Ammon's horn (tissue), 1 donor: ENCODE results near the gene IDH3A.

ENCODE experiments used
- DNase-seq: peaks from one replicate; pipeline ENCODE4 v3.0.0-alpha.2; 2016; ENCODE audit warnings: low spot score

Gene IDH3A

DNA sequence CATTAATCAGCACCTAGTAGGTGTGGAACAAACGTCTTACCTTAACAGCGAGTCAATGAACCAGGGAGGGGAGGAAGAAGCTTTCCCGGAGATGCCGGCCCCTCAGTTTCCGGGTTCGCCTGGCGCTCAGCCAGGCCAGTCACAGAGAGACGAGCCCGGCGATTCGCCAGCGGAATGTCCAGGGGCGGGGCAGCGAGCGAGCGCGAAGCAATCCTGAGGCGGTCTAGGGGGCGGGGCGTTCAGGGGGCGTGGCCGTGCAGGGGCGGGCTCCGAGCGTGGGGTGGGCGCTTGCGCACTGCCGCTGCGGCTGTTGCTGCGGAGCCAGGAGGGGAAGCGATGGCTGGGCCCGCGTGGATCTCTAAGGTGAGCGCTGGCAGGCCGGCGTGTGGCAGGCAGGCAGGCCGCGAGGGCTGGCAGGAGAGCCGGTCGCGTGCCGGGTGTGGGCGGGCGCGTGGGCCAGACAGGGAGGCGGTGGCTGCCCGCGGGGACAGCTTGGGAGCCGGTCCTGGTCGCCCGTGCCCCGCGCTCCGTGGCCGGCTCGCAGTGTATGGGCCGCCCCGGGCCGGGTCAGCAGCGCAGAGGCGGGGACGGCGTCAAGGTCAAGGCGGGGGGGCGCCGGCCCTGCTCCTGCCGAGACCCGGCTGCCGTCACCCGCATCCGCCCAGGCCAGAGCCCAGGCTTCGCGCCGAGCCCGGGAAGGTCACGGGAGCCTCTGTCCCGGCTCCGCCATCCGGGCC is at the start of gene IDH3A:
Gene IDH3A (plus strand): TSS at position 295 of the 737 bp plus-strand sequence. CDS start 42 bp downstream, at position 337.
- DNase-seq = peak; percentile 99

DNA sequence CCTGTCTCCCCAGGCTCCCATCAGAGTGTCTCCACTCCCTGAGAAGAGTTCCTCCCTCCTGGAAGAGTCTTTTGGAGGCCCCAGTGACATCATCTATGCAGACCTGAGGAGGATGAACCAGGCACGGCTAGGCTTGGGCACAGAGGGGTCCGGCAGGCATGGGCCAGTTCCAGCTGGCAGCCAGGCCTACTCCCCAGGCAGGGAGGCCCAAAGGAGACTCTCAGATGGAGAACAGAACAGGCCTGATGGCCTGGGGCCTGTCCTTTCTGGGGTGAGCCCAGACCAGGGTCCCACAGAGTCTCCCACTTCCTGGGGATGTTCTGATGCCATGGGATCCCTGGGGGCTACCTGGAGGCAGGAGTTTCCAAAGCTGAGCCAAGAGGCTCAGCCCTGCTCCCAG is 48.3 kb upstream of the IDH3A start:
- DNase-seq = no peak

DNA sequence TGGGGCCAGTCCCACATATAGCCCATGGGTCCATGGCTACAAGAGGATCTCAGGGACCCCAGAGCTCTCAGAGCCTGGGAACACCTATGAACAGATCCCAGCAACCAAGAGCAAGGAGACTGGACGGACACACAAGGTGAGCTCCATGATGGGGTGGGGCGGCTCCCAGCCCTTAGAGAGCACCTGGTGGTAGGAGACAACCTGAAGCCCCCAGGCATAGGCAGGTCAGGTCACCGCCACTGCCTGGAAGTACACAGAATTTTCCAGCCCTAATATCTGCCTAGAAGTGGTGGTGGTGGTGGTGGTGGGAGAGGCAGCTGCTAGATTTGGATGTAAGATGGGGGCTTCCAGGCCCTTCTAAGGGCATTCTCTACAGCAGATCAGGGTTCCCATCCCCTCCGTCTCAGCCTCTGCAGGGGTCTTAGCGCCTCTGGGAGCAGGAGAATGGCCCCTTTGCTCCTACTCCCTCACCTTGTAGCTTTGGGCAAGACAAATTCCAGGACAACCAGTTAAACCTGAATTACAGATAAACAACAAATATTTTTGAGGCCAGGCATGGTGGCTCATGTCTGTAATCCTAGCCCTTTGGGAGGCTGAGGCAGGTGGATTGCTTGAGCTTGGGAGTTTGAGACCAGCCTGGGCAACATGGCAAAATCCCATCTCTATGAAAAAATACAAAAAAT is 47.6 kb upstream of the IDH3A start:
- no peak for DNase-seq

DNA sequence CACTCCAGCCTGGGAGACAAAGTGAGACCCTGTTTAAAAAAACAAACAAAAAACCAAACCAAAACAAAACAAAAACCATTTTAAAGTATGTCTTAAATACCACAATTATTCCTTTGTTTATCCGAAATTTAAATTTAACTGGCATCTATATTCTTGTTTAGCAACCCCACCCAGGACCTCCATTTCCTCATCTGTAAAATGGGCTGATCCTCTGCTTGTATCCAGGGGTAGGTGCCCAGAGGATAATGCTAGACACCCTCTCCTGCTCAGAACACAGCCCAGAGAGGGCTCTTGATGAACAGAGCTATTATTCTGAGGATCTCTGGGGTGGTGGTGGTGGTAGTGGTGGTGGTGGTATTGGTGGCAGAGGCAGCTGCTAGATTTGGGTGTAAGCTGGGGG is 47.0 kb upstream of the IDH3A start:
- DNase-seq = no peak

DNA sequence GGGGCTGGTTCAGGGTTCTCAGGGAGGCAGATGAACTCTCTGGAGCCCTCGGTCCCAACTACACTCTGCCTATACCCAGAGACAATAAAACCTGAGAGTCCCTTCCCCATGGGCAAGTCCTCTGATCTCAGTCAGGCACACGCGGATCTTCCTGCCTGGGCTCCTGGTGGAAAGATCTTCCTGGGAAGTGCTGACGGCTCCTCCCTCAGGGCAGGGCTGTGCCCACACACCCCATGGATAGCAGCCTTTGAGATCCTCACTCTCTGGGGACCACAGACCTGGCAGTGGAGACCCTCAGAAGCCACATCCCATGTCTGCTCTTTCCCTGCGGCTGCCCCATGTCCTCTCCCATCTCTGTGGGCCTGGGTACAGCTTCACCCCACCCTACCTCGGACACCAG is 46.4 kb upstream of the IDH3A start:
- DNase-seq = no peak

DNA sequence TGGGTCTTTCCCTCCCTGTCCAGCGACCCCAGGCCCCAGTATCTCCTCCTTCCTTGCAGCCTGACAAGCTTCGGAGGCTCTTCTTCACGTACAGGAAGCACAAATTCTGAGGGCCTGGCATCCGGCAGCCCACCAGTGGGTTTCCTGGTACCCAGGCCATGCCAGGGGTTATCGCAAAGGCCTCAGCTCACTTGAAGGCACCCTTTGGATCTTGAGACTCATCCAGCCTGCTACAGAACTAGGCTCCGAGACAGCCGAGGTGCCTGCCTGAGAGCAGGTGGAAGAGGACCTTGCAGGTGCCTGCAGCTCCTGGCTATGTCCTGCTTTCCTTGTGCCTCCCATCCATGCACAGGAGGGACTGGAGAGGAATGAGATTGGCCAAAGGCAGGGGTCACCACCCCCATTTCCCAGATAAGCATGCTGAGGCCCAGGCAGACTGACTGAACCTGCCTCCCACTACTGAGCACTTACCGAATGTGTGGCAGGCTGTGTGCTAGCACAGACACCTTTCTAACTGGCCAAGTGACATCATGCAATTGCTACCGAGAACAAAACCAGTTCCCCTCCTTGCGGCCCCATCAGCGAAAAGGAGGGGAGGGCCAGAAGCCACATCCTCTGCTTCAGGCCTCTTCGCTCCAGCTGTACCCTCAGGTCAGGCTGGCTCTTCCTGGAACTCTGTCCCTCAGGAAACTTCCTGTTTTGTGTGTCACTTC is 45.6 kb upstream of the IDH3A start:
- DNase-seq = no peak

DNA sequence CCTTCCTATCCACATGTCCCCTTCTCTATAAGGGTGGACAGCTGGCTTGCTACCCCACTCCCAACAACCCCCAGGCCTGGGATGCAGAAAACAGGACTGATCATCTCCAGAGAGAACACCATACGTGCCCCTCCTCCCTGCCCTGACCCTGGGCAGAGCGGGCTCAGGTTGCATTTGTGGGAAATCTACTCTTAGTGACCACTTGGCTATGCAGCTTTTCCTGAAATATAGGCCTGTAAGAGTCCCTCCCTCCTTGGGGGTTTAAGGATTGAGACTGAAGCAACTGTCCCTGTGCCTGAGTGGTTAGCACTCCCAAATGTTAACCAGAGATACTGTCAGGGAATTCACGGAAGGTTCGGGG is 45.1 kb upstream of the IDH3A start:
- DNase-seq = no peak

DNA sequence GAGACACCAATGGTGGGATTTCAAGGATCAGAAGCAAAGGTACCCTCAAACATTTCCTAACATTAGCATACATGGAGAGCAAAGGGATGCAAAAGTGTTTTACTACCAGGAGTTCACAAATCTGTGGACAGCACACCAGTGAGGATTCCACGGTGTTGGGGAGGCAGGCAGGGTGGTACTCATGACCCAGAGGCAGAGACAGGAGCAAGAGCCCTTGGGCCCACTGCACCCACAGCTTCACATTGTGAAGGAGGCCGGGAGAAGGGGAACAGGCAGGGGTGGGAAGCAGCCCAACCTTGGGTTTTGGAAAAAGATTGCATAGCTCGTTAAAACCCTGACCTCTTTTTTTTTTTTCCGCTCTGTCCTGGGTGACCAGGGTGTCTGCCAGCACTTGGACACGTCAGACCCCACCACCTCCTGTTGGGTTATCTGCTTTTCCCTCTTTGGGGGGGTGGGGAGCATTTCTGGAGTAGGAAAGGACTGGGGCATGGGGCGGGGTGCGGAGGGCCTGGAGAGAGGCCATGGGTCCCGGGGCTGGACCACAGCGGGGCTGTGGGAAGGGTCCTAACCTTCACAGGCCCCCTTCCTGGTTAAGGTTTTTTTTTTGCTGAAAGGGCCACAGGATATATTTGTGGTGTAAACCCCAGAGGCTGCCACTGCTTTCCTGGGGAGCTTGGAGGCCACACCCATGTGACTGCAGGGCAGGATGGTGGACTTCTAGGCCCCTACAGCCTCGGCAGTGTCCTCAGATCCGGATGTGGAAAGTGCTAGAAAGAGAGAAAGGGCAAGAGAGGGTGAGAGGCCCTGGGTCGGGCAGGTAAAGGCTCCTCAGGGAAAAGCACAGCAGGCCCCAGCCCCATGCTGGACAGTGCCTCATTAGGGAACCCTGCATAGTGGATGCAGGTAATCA is 44.3 kb upstream of the IDH3A start:
- no peak for DNase-seq

DNA sequence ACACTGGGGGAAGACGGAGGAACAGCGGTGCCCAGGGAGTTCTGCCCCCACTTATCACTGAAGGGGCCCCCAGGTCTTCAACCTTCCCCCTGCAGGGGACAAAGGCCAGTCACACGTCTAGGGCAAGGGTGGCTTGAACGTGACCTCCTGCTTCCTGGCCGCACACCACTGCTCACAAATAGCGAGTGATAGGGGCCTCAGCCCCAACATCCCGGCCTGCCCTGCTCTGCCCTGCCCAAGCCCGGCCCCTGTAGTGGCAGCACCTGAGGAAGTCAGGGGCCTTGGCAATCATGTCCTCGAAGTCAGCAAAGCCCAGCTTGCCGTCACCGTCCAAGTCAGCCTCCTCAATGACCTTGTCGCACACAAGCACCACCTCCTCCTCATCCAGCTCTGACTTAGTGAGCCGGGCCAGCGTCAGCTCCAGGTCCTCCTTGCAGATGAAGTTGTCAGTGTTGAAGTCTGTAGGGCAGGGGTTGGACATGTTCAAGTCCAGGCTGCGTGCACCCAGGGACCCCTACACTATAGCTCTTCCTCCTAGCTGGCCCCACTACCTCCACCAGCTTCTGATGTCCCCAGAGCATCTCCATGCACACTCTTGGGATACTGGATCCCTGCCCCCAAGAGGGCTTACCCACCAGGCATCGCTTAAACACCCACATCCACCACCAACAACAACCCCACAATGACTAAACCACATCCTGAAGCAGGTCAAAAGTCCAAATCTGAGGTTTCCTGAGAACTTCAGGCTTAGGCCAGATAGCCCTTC is 43.5 kb upstream of the IDH3A start:
- no peak for DNase-seq

DNA sequence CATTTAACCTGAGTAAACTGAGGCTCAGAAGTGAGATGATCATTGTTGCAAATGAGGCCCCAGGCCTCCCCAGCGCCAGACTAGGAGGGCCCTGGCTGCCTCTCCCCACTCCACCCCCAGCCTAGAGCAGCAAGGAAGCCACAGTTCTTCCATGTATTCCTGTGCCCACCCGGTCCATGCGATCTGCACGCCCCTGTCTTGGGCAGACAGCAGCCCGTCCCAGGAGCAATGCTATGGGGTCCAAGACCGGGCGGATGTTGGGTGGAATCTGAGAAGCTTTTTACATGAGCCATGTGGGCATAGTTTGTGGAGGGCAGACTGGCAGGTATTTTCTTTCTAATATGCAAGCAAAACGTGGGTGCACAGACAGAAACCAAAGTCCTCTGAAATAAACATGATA is 41.7 kb upstream of the IDH3A start:
- DNase-seq = no peak

DNA sequence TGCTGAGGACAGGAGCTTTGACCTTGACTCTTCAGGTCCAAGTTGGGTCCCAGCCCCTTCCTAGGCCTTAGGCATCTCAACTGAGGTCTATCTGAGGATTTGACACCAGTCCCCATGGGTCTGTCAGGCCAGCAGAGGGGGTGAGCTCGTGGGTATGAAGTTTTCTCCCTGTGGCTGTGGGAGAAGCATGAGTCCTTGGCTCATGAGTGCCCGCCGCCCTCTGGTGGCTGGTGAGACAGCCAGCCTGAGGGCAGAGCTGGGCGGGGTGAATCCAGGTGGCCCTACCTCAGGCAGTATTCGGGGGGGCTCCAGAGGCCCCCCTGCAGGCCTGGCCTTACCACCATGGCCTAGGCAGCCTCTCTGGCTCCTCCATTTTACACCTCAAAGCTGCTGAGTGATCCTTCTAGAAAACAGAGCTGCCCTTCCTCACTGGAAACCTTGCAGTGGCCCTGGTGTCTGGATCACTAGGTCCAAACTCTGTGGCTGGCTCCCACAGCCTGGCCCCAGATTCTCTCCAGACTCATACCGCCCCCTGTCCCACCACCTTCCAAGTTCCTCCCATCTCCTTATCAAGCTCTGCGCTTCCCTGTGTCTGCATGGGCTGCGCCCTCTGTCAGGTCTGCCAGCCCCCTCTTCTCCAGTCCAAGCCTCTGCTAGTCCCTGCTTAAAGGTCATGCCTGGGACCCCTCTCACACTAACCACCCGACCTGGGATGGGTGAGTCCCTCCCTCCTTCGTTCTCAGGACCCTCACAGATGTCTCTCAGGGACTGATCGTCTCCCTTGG is 40.7 kb upstream of the IDH3A start:
- peak; percentile 90 for DNase-seq

DNA sequence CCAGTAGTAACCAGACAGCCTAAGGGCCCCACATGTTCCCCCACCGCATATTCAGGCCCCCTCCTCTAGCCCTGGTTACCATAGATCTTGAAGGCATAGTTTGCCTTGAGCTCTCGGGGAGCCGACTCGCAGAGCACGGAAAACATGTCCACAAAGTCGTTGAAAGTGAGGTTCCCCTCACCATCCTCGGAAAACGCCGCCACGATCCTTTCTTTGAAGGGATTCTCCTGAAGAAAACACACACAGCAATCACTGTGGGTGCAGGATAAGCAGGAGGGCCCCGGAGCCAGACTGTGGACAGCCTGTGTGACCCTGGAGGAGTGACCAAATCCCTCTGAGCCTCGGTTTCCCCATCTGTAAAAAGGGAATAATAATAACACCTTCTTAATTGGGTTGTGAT is 40.0 kb upstream of the IDH3A start:
- DNase-seq = no peak

DNA sequence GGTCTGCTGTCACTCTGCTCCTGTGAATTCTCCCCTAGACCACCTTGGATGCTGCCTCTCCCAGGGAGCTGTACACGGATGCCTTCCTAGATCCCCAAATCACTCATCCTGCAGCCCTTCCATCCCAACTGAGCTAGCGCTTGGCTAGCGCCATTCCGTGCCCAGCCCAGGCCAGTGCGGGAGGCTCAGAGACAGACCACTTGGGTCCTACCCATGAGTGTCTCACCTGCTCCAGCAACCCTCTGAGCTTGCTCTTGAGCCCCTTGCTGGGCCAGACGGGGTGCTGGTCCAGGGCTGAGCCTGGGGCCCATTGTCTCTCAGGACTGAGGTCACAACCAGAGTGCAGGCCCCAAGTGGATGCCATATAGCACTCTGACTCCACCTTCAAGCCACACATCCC is 39.1 kb upstream of the IDH3A start:
- DNase-seq = no peak

DNA sequence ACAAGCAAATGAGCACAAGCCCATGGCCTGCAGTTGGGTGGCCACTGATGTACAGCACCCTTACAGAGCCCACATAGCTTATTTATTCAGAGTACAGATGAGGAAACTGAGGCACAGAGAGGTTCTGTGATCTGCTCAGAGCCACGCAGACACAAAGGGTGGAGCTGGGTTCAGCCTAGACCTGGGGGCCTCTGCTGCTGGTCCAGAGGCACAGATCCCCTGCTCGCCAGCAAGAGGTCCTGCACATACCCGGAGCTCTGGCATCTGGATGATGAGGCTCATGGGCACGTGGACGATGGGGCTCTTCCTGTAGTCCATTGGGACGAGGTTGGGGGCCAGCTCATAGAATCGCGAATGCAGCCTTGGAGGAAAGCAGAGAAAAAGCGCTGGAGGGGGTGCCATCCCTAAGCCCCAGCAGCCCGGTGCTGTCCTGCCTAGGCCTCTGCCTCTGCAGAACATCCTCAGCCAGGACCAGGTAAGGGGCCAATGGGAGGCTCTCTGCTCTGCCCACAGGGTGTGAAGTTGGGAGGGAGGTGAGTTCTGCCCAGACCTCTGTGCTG is 38.2 kb upstream of the IDH3A start:
- no peak for DNase-seq

DNA sequence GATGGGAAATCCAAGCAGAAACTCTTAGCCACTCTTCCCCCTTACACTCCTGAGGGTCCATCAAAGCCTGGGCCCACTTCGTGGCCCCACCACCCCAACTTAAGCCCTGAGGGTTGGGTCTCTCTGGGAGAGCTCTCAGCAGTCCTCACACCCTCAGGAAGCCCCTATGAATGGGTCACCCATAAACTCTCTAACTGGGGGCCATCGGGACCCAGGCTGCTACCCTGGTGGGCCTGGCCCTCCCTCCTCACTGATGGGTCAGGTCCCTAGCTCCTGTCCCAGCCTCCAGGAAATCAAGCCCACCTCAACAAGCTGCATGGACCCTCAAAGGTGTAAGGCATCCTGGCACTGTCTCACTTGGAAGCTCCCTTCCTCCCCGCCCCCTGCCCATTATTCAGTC is 37.4 kb upstream of the IDH3A start:
- no peak for DNase-seq

DNA sequence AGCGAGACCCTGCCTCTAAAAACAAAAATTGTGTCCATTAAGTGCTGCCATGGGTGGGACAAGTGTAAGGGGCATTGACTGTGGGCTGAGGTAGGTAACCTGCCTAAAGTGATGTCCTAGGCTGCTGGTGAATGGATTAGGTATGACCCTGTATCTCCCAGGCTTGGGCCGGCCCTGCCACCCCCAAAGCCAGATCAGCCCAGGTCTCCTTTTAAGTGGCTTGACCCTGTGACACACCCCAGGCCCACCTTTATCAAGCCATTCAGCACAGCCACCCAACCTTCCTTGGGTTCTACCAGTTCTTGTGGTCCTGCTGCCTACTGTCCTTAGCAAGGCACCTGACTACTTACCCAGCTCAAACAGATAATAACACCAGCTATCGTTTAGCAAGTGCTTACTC is 36.6 kb upstream of the IDH3A start:
- DNase-seq = no peak

DNA sequence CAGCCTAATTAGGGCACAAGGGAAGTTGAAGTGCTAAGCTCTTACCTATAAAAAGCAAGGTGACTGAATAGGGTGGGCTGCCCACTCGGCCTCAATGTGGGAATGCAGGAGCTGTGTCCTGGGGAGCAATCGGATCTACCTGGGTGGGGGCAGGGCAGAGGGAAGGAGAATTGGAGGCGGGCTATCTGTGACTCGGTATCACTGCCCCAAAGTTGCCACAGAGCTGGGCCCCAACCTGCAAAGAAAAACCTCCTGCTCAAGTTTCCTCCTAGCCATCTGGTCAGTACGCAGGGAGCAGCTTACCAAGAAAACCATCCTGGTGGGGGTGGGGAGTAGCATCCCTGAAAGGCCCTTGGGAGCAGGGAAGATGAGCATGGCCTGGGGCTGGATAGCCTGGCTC is 28.6 kb upstream of the IDH3A start:
- DNase-seq = no peak

DNA sequence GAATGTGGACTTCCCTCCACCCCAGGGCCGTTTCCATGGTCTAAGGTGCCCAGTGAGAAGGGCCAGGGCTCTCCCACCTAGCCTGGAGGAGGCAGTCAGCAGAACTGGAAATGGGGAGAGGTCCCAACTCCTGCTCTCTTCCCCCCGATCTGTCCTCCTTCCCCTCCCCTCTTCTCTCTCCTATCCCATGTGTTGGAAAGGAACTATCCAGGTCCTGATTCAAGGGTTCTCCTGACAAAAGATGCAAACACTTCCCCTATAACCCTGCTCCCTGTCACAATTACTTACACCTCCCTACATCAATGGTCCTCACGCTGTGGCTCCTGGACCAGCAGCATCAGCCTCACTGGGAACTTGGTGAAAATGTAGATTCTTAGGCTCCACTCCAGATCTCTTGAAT is 23.9 kb upstream of the IDH3A start:
- DNase-seq = no peak

DNA sequence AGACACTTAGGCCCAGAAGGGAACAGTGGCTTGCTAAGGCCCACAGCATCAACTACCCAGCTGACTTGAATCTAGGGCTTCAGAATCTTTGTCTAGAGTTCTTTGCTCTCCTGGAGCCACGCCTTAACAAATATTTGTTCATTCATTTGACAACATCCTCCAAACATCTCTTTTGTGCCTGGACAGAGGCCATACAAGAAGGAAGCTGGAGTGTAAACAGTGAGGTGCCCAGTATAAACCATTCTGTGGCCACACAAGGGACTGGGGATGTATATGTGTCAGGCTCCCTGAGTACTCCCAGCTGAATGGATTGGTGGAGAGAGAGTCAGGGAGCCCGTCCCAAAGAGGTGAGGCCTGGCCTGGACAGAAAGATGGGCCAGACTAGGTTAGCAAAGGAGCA is 21.3 kb upstream of the IDH3A start:
- DNase-seq = no peak

DNA sequence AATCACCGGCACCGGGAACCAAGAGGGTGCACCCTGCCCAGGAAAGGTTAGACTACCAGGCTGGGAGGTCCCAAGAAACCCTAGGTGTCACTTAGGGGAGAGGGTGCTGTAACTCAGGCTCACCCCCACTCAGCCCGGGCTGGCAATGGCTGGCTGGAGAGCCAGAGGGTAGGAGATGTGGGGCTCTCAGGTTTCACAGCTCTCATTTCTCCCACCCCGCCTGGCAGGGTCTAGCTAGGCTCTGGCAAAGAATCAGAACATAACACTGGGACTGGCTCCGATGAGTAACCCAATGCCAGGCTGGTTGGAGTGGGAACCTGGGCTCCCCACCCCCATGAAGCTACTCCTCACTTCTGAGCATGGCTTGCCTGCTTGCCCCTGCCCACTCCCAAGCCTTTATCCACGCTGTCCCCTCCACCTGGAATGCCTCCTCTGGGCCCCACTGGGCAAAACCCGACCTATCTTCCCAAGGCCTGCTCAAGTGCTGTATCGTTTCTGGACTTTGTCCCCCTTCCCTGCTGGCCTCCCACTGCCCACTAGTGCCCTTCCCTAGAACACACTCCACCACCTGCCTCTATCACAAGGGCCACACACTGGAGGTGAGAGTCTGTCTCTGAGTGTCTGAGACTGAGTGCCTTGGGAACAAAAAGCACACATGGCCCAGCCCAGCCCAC is 19.9 kb upstream of the IDH3A start:
- no peak for DNase-seq
